CD1c-positive myeloid dendritic cell (primary cell): Measurements from ENCODE around the gene RAB8A.
"Not testable (repeated sequence)": the region's sequence is repeated elsewhere in the genome, so short reads cannot be mapped to it uniquely, and the experiment has no call there.

Source experiments
- DNase-seq: peaks from one replicate; pipeline ENCODE4 v3.0.0-alpha.2; 2016; ENCODE audit errors: extremely low spot score

RAB8A gene

DNA sequence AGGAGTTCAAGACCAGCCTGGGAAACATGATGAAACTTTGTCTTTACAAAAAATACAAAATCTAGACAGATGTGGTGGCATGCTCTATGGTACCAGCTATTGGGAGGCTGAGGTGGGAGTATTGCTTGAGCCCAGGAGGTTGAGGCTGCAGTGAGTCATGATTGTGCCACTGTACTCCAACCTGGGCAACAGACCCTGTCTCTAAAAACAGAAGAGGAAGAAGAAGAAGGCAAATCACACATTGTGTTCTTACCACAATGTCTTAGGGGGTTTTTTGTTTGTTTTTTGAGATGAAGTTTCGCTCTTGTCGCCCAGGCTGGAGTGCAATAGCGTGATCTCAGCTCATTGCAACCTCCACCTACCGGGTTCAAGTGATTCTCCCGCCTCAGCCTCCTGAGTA lies 67.2 kb downstream of the RAB8A start:
- DNase-seq, result not testable (repeated sequence)

DNA sequence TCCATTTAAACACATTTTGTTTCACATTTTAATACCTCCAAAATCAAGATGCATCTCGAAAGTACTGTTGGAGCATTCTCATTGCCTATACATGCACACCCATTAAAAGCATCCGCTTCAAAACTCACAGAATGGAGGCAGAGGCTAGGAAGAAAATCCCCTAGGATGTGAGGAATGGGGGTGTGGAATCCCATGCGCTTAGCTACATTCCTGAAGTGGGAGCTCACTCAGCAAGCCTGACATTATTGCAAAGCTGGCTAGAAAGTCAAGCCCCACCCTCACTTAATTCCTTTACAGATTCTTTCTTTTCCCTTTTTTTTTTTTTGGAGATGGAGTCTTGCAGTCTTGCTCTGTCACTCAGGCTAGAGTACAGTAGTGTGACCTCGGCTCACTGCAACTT lies 68.9 kb downstream of the RAB8A start:
- no peak for DNase-seq
